K562 (cell line): ENCODE results near the gene CDC14B. TPM values are rescaled to one million over a fixed set of nuclear protein-coding genes. Genes with fewer than 3 reads are reported as not detected.
"Not testable (repeated sequence)": the region's sequence is repeated elsewhere in the genome, so short reads cannot be mapped to it uniquely, and the experiment has no call there.

Experiments used
- ATAC-seq: fragments of 200-7000 bp; cut with Tn5 transposase; 3 replicates; pipeline ENCODE4 v1.9.1; 2020; ENCODE audit warnings: moderate library complexity
- BruUV-seq: library from RNA; stranded (reverse); fragments of 400-500 nt; replicated peaks from 2 replicates; lab custom pipeline; 2021; lab: Mats Ljungman, UMichigan
- CTCF ChIA-PET: fragments of 300-600 bp; formaldehyde crosslinking; extraction: SDS; loops from one replicate; lab custom pipeline; 2021; ENCODE audit warnings: low intra/inter-chr PET ratio; lab: Yijun Ruan, JAX
- POLR2A ChIA-PET: fragments of 300-600, 350-650 bp; sonication (Branson Sonifier 250); formaldehyde crosslinking; extraction: SDS; loops from one replicate; lab custom pipeline; 2021; ENCODE audit warnings: antibody characterized with exemption, inconsistent platforms; lab: Yijun Ruan, JAX
- DNase-seq, 4 experiments: peaks; one replicate each; pipeline versions ENCODE4 v3.0.0 to v3.0.0-alpha.2; 2011 to 2018; ENCODE audit warnings: low spot score in 3 of 4, mixed read lengths in 3 of 4; ENCODE audit errors: extremely low read depth in 1 of 4
- FAIRE-seq: peaks from 2 replicates; lab custom pipeline; 2011; peaks lifted over from hg19 to GRCh38; lab: Jason Lieb, UNC
- H2AFZ ChIP-seq: 2 replicates; pipeline ENCODE4 v1.6.0; 2011; ENCODE audit warnings: low read depth, low read length, control low read depth, inconsistent platforms
- H3K27ac ChIP-seq: fragments of 200-600 bp; 3 replicates; pipeline ENCODE4 v1.8.0; 2011; ENCODE audit warnings: low read depth, mild to moderate bottlenecking, control low read depth, inconsistent platforms, low read length, moderate library complexity, mixed read lengths; ENCODE audit errors: extremely low read depth
- H3K27me3 ChIP-seq, 2 experiments: fragments of 300-600 bp in 1 of 2; 2 replicates in 1 of 2; 3 replicates in 1 of 2; pipeline versions ENCODE4 v1.6.0 to v1.8.0; 2011; ENCODE audit warnings: inconsistent platforms in 2 of 2, low read length in 2 of 2, mild to moderate bottlenecking in 1 of 2, mixed read lengths in 1 of 2, moderate library complexity in 1 of 2; ENCODE audit not compliant: control insufficient read depth in 2 of 2, insufficient read depth in 2 of 2
- H3K36me3 ChIP-seq: fragments of 300-600 bp; 3 replicates; pipeline ENCODE4 v1.8.0; 2011; ENCODE audit warnings: mild to moderate bottlenecking, low read length, inconsistent platforms; ENCODE audit not compliant: control insufficient read depth, insufficient read depth
- H3K4me1 ChIP-seq, 2 experiments: fragments of 200-600 bp in 1 of 2; replicated peaks in 1 of 2; 2 replicates in 1 of 2; 3 replicates in 1 of 2; pipeline versions ENCODE4 v1.5.1 to v1.8.0; 2011; ENCODE audit warnings: inconsistent platforms in 2 of 2, low read length in 2 of 2, mild to moderate bottlenecking in 1 of 2, mixed read lengths in 1 of 2, moderate library complexity in 1 of 2; ENCODE audit not compliant: control insufficient read depth in 2 of 2, insufficient read depth in 2 of 2
- H3K4me2 ChIP-seq: 2 replicates; pipeline ENCODE4 v1.6.1; 2011; ENCODE audit warnings: low read length, control low read depth, inconsistent platforms, mixed read lengths; ENCODE audit not compliant: insufficient read depth
- H3K4me3 ChIP-seq: fragments of 200-600 bp; sonication (generic), shearing (Covaris generic); 2 replicates; pipeline ENCODE4 v1.5.1; 2016; ENCODE audit warnings: control low read depth, inconsistent platforms
- H3K79me2 ChIP-seq: fragments of 200-600 bp; 3 replicates; pipeline ENCODE4 v1.8.0; 2011; ENCODE audit warnings: low read length, inconsistent platforms; ENCODE audit not compliant: control insufficient read depth, insufficient read depth
- H3K9ac ChIP-seq, 2 experiments: 2 replicates each; pipeline versions ENCODE4 v1.6.0 to v1.6.1; 2011; ENCODE audit warnings: low read depth in 2 of 2, low read length in 2 of 2, control low read depth in 1 of 2, inconsistent platforms in 1 of 2, mild to moderate bottlenecking in 1 of 2, mixed read lengths in 1 of 2; ENCODE audit not compliant: insufficient read depth in 1 of 2
- H3K9me1 ChIP-seq: one replicate; pipeline ENCODE4 v1.6.0; 2011; ENCODE audit warnings: inconsistent platforms, mild to moderate bottlenecking, low read length, moderate library complexity; ENCODE audit not compliant: control insufficient read depth, insufficient read depth
- H3K9me3 ChIP-seq: replicated peaks from 2 replicates; pipeline ENCODE4 v1.5.1; 2011; ENCODE audit warnings: low read depth, low read length, inconsistent platforms; ENCODE audit not compliant: control insufficient read depth, insufficient read depth
- H4K20me1 ChIP-seq: replicated peaks from 2 replicates; pipeline ENCODE4 v1.6.1; 2011; ENCODE audit warnings: low read length, inconsistent platforms, mixed read lengths; ENCODE audit not compliant: control insufficient read depth, insufficient read depth
- ATF3 ChIP-seq, 2 experiments: fragments of 450-650 bp in 1 of 2; sonication (generic) in 1 of 2; formaldehyde crosslinking in 1 of 2; IDR thresholded peaks in 1 of 2; conservative IDR thresholded peaks in 1 of 2; 2 replicates each; pipeline versions ENCODE4 v1.6.1 to v1.8.1; 2016 to 2023; ENCODE audit warnings: mild to moderate bottlenecking in 2 of 2, moderate library complexity in 2 of 2, inconsistent platforms in 1 of 2, missing genetic modification reagents in 1 of 2
- ATF7 ChIP-seq: fragments of 450-650 bp; IDR thresholded peaks from 2 replicates; pipeline ENCODE4 v1.7.1; 2014; ENCODE audit warnings: mild to moderate bottlenecking, moderate library complexity
- CHD2 ChIP-seq: IDR thresholded peaks from 2 replicates; pipeline ENCODE4 v1.6.1; 2011; ENCODE audit warnings: low read depth, low read length
- ILF3 ChIP-seq: fragments of 450-650 bp; IDR thresholded peaks from 2 replicates; pipeline ENCODE4 v1.6.1; 2018; ENCODE audit warnings: antibody characterized with exemption, mild to moderate bottlenecking, moderate library complexity, borderline replicate concordance
- JUND ChIP-seq, 2 experiments: IDR thresholded peaks; 2 replicates in 1 of 2; 3 replicates in 1 of 2; pipeline ENCODE4 v1.6.1; 2011; ENCODE audit warnings: borderline replicate concordance in 2 of 2, low read depth in 2 of 2, low read length in 2 of 2, improper control_type of control experiment in 1 of 2, missing biosample characterization in 1 of 2, missing genetic modification characterization in 1 of 2, missing genetic modification reagents in 1 of 2
- KAT8 ChIP-seq: fragments of 450-650 bp; IDR thresholded peaks from 2 replicates; pipeline ENCODE4 v1.6.1; 2016; ENCODE audit warnings: low read depth, mild to moderate bottlenecking
- RBM15 ChIP-seq: fragments of 200-400 bp; formaldehyde crosslinking; IDR thresholded peaks from 2 replicates; pipeline ENCODE4 v1.6.1; 2018; ENCODE audit warnings: mild to moderate bottlenecking, low read length, moderate library complexity; ENCODE audit not compliant: insufficient read depth
- YBX1 ChIP-seq: fragments of 450-650 bp; IDR thresholded peaks from 2 replicates; pipeline ENCODE4 v1.7.1; 2016; ENCODE audit warnings: mild to moderate bottlenecking
- ZNF699 ChIP-seq: fragments of 250-450 bp; sonication (Bioruptor Pico); IDR thresholded peaks from 2 replicates; pipeline ENCODE4 v1.8.0; 2021; ENCODE audit warnings: mild to moderate bottlenecking, moderate library complexity; ENCODE audit not compliant: insufficient replicate concordance
- ZNF778 ChIP-seq: fragments of 450-650 bp; formaldehyde crosslinking; IDR thresholded peaks from 2 replicates; pipeline ENCODE4 v1.4.0; 2020; ENCODE audit warnings: mild to moderate bottlenecking, moderate library complexity
- whole genome bisulfite sequencing: fragments of 100-300 bp; shearing (Covaris generic); methylation state at CpG from one replicate; pipeline ENCODE4 v1.1.6; 2016; ENCODE audit warnings: low coverage, mixed read lengths; ENCODE audit not compliant: insufficient coverage; ENCODE audit errors: missing lambda C conversion rate; 5-methylcytosine and 5-hydroxymethylcytosine counted together
- in situ Hi-C: fragments of 300-500 bp; cut with MboI; formaldehyde crosslinking; loops from 4 replicates; pipeline ENCODE4 v1.15.0; 2018; ENCODE audit warnings: inconsistent platforms, mixed read lengths
- intact Hi-C: fragments of 100-400 bp; cut with micrococcal nuclease; formaldehyde crosslinking; loops from 2 replicates; pipeline ENCODE4 v1.14.2; 2022
- polyA plus RNA-seq, 8 experiments: library from polyadenylated mRNA; depleted of rRNA in 4 of 8; stranded (reverse) in 5 of 8; unstranded in 3 of 8; fragments of >200 nt; fragmentation: Nextera tagmentation in 2 of 8; fragmentation: Illumina TruSeq in 1 of 8; extraction: Ambion mirVana in 2 of 8; extraction: Trizol in 1 of 8; gene quantifications; 2 replicates each; pipeline versions ENCODE4 v1.2.1 to v1.2.3, GENCODE V29; 2011 to 2014; ENCODE audit warnings: inconsistent platforms in 1 of 8, missing spikeins in 1 of 8
- total RNA-seq, 7 experiments: library from RNA; depleted of rRNA in 6 of 7; stranded (reverse); fragments of >200 nt in 6 of 7; fragmentation: Illumina TruSeq in 2 of 7; extraction: Trizol in 2 of 7; gene quantifications; 2 replicates each; pipeline versions ENCODE4 v1.2.1 to v1.2.3, GENCODE V29; 2011 to 2021; ENCODE audit warnings: low replicate concordance in 1 of 7

The CDC14B gene
- total and polyA plus RNA-seq, 9 of the 15 experiments (the other 6 are each of a cell fraction or from before 2014, with no cell fraction given), result 1.4 to 6.0 (median 3.8) TPM

- no peak for TF ChIP-seq ZNF778
- TF ChIP-seq CHD2, result no peak
- no peak for TF ChIP-seq ILF3
Measured at GRCh38 chr9:96551403-96551802, 68.2 kb downstream of the CDC14B start (continued).

GRCh38 chr9:96550659-96551058 is 69.0 kb downstream of the CDC14B start:
- no peak for FAIRE-seq

GRCh38 chr9:96543131-96543530 is 76.5 kb downstream of the CDC14B start:
- intact Hi-C loops, H3K27ac ChIP-seq, POLR2A ChIA-PET, H4K20me1 ChIP-seq, H3K4me3 ChIP-seq, FAIRE-seq, H3K9ac ChIP-seq, H2AFZ ChIP-seq, in situ Hi-C loops, H3K4me1 ChIP-seq, H3K36me3 ChIP-seq, ATAC-seq, H3K27me3 ChIP-seq, H3K9me1 ChIP-seq, H3K9me3 ChIP-seq, BruUV-seq, CTCF ChIA-PET, DNase-seq, H3K4me2 ChIP-seq, H3K79me2 ChIP-seq: not testable (repeated sequence)
- 41% methylated on average over 12 of the region's 15 CpGs for WGBS

More at GRCh38 chr9:96550659-96551058, 69.0 kb downstream of the CDC14B start:
- in situ Hi-C loops, result no loop called here
- H3K27ac ChIP-seq, result no peak overlapping the region
- no peak for DNase-seq
- peaks cover 0 to 6% of the 10 kb centered on the region in 2 experiments; a peak in 1 of 5 replicates for H3K27me3 ChIP-seq
- no peaks in the 10 kb centered on the region for H3K79me2 ChIP-seq
- no peak overlapping the region for H3K4me2 ChIP-seq
- ChIA-PET POLR2A (no interaction called here), CTCF (no interaction called here)
- no peaks in the 10 kb centered on the region for H3K4me1 ChIP-seq
- intact Hi-C loops, result no loop called here
- no peak for ATAC-seq
- no TSS peak for BruUV-seq
- TF ChIP-seq YBX1, result no peak
- no peak for TF ChIP-seq ZNF699
- TF ChIP-seq JUND (IDR thresholded peaks at IDR 0.05; ENCODE audit: borderline replicate concordance, low read depth, low read length), result peak; percentile 17; the same call in 1 of the 2 replicates
- TF ChIP-seq JUND (tag; IDR thresholded peaks at IDR 0.05; ENCODE audit: borderline replicate concordance, low read depth, low read length), result 0 out of 3 replicates have a peak, but pooled peaks have one; percentile 44
- peak; percentile 78 for TF ChIP-seq ATF3 (IDR thresholded peaks at IDR 0.05)
- TF ChIP-seq ATF3 (CRISPR knock-in tag; conservative IDR thresholded peaks at IDR 0.05), result no peak
- TF ChIP-seq RBM15, result no peak
- no peak for TF ChIP-seq KAT8
- TF ChIP-seq ATF7, result peak; percentile 62; the same call in 1 of the 2 replicates
- no peak overlapping the region for H3K4me3 ChIP-seq
- no peaks in the 10 kb centered on the region for H3K9me3 ChIP-seq
- no peak overlapping the region for H2AFZ ChIP-seq
- H3K9ac ChIP-seq, result no peak overlapping the region
- no peaks in the 10 kb centered on the region for H3K36me3 ChIP-seq
- no peaks in the 10 kb centered on the region for H4K20me1 ChIP-seq
- 5% methylated on average over 4 of the region's 4 CpGs for WGBS
- H3K9me1 ChIP-seq, result no peaks in the 10 kb centered on the region
